Omental fat pad (tissue), 4 donors: ENCODE measurements around the gene SHISA5. TPM values are rescaled to one million over a fixed set of nuclear protein-coding genes. Genes with fewer than 3 reads are reported as not detected.
A peak's percentile ranks its signal among the peaks of the same experiment; 100 is the strongest.
"Not testable (repeated sequence)": the region's sequence is repeated elsewhere in the genome, so short reads cannot be mapped to it uniquely, and the experiment has no call there.

ENCODE experiments used
- ATAC-seq: fragments of 150-250 bp; one replicate; pipeline ENCODE4 v1.9.1; 2016; ENCODE audit warnings: mild to moderate bottlenecking, moderate library complexity; ENCODE audit not compliant: low FRiP score
- DNase-seq: peaks from one replicate; pipeline ENCODE4 v3.0.0-alpha.2; 2019; ENCODE audit warnings: low spot score
- CTCF ChIP-seq, 3 donors: fragments of 450-650 bp; IDR thresholded peaks; one replicate each; pipeline ENCODE4 v1.5.1; 2016 to 2017; ENCODE audit warnings: antibody characterized with exemption in 3 of 3, mild to moderate bottlenecking in 3 of 3, moderate library complexity in 2 of 3
- total RNA-seq, 4 donors: library from RNA; depleted of rRNA; stranded (reverse); fragments of >200 nt; gene quantifications; one replicate each; pipeline ENCODE4 v1.1.0, GENCODE V29; 2016

The SHISA5 gene
- total RNA-seq, 4 donors from 2014 or later = 99.5 to 120 (median 118) TPM

GRCh38 chr3:48466386-48467109 is 37.4 kb downstream of the SHISA5 start:
- no peak for TF ChIP-seq CTCF (IDR thresholded peaks at IDR 0.05)
- ATAC-seq = no peak
- DNase-seq = no peak

GRCh38 chr3:48465531-48466378 is 38.2 kb downstream of the SHISA5 start:
- ATAC-seq = peak; percentile 93
- peak in 1 of 3 donors; percentile 15 for TF ChIP-seq CTCF (IDR thresholded peaks at IDR 0.05)
- DNase-seq = peak; percentile 87

GRCh38 chr3:48465237-48465530 is 38.8 kb downstream of the SHISA5 start:
- ATAC-seq = no peak
- TF ChIP-seq CTCF (IDR thresholded peaks at IDR 0.05) = no peak
- no peak for DNase-seq

GRCh38 chr3:48464713-48465221 is 39.2 kb downstream of the SHISA5 start:
- DNase-seq (no peak), ATAC-seq (no peak)
- TF ChIP-seq CTCF (IDR thresholded peaks at IDR 0.05) = no peak

- ATAC-seq (no peak), DNase-seq (no peak)
- no peak for TF ChIP-seq CTCF (IDR thresholded peaks at IDR 0.05)
These were observed 40.3 kb downstream of the SHISA5 start for GRCh38 chr3:48463703-48464102.

- not testable (repeated sequence) for DNase-seq, ATAC-seq
These were observed 42.2 kb downstream of the SHISA5 start for GRCh38 chr3:48461767-48462166.

- DNase-seq (no peak), ATAC-seq (peak; percentile 5)
- TF ChIP-seq CTCF (IDR thresholded peaks at IDR 0.05) = no peak
These were observed 43.5 kb downstream of the SHISA5 start for GRCh38 chr3:48460517-48460902.
